Fibroblast of mammary gland (primary cell): ENCODE measurements around the gene ASAH2.
"Not testable (repeated sequence)": the region's sequence is repeated elsewhere in the genome, so short reads cannot be mapped to it uniquely, and the experiment has no call there.

ENCODE experiments used
- DNase-seq: peaks from one replicate; pipeline ENCODE4 v3.0.0-alpha.2; 2010; ENCODE audit warnings: low read depth
- H3K4me3 ChIP-seq: 2 replicates; pipeline ENCODE4 v1.5.1; 2011; ENCODE audit warnings: low read depth, mild to moderate bottlenecking, low read length, moderate library complexity; ENCODE audit not compliant: control insufficient read depth
- TF ChIP-seq, protein P1 (sequence below): conservative IDR thresholded peaks from 2 replicates; pipeline ENCODE4 v1.5.1; 2011; ENCODE audit warnings: low read depth, low read length, inconsistent platforms; ENCODE audit not compliant: control insufficient read depth, insufficient read depth

ASAH2 gene

DNA sequence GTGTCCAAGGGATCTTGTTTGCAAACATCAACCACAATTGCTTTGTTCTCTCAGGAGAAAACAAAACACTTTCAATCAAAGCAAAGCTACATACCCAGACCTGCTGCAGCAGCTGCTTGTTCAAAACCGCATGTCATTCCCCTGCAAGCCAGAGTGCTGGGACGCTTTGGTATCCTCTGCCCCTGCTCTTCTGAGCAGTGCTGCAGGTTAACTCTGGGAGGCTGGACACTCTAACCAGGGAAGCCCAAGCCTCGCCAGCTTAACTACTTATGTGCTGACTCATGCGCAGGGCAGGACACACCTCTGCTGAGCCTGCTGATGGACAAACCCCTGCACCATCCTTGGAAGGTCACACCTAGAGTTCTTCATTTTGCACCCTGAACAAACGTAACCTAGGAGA lies 28.2 kb upstream of the ASAH2 start:
- DNase-seq, result no peak
- no peak overlapping the region for H3K4me3 ChIP-seq
- TF ChIP-seq, protein P1, sequence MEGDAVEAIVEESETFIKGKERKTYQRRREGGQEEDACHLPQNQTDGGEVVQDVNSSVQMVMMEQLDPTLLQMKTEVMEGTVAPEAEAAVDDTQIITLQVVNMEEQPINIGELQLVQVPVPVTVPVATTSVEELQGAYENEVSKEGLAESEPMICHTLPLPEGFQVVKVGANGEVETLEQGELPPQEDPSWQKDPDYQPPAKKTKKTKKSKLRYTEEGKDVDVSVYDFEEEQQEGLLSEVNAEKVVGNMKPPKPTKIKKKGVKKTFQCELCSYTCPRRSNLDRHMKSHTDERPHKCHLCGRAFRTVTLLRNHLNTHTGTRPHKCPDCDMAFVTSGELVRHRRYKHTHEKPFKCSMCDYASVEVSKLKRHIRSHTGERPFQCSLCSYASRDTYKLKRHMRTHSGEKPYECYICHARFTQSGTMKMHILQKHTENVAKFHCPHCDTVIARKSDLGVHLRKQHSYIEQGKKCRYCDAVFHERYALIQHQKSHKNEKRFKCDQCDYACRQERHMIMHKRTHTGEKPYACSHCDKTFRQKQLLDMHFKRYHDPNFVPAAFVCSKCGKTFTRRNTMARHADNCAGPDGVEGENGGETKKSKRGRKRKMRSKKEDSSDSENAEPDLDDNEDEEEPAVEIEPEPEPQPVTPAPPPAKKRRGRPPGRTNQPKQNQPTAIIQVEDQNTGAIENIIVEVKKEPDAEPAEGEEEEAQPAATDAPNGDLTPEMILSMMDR, result no peak

DNA sequence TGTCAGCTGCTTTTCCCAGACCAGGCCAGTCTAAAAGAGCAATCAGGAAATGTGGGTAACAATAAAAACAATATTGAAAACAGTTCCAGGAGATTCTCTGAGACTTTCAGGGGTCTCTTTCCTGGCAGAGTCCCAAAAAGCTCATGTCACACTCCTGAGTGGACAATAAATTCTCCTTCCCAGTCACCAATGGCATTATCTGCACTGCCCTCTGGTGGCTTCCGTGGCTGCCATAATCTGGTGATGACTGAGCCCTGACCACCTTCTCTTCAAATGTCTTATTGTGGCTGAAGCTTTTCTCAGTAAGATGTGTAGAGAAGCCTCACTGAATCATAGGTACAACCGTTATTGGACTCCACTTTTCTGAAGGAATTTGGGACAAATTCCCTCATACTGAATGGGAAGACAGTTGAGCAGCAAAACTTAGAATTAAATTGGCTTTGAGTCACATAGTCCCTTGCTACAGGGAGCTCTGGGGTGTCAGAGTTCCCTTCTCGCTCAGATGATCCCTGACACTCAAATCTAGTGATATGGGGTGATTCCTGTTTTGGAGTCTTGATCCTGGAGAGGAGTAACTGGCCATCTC lies 24.4 kb upstream of the ASAH2 start:
- TF ChIP-seq, protein P1, result peak; percentile 55
- DNase-seq, result peak; percentile 32
- no peak overlapping the region for H3K4me3 ChIP-seq

- TF ChIP-seq, protein P1, result no peak
- no peak for DNase-seq
- no peak overlapping the region for H3K4me3 ChIP-seq
Measured at GRCh38 chr10:50272531-50272930, 21.2 kb upstream of the ASAH2 start.

- H3K4me3 ChIP-seq, result no peak overlapping the region
- TF ChIP-seq, protein P1, result no peak
- no peak for DNase-seq
Measured at GRCh38 chr10:50271564-50272250, 20.4 kb upstream of the ASAH2 start.

- not testable (repeated sequence) for H3K4me3 ChIP-seq
Measured at GRCh38 chr10:50267877-50268276, 16.6 kb upstream of the ASAH2 start.

GRCh38 chr10:50262625-50263024 lies 11.3 kb upstream of the ASAH2 start:
- not testable (repeated sequence) for DNase-seq, H3K4me3 ChIP-seq

More at GRCh38 chr10:50267877-50268276, 16.6 kb upstream of the ASAH2 start:
- DNase-seq, result not testable (repeated sequence)

- TF ChIP-seq, protein P1, result no peak
- H3K4me3 ChIP-seq, result no peak overlapping the region
- no peak for DNase-seq
Measured at GRCh38 chr10:50260791-50261281, 9.5 kb upstream of the ASAH2 start.
